HFFc6 (cell line): ENCODE measurements around the gene CALCOCO1. TPM values are rescaled to one million over a fixed set of nuclear protein-coding genes. Genes with fewer than 3 reads are reported as not detected.

ENCODE experiments used
- DNase-seq: peaks from one replicate; pipeline ENCODE4 v3.0.0-alpha.2; 2018
- H3K27ac Mint-ChIP-seq: 2 replicates; pipeline ENCODE4 v1.8.0; 2020; ENCODE audit warnings: mild to moderate bottlenecking, mixed read lengths
- H3K27me3 Mint-ChIP-seq: 2 replicates; pipeline ENCODE4 v1.8.0; 2021; ENCODE audit warnings: mild to moderate bottlenecking, moderate library complexity, mixed read lengths; ENCODE audit not compliant: insufficient read depth
- H3K36me3 Mint-ChIP-seq: 2 replicates; pipeline ENCODE4 v1.8.0; 2021; ENCODE audit warnings: low read depth, mixed read lengths
- H3K4me1 Mint-ChIP-seq: 2 replicates; pipeline ENCODE4 v1.8.0; 2020; ENCODE audit warnings: low read depth, mixed read lengths
- H3K4me3 Mint-ChIP-seq: 2 replicates; pipeline ENCODE4 v1.8.0; 2020; ENCODE audit warnings: mild to moderate bottlenecking, moderate library complexity, mixed read lengths
- H3K9me3 Mint-ChIP-seq: 2 replicates; pipeline ENCODE4 v1.8.0; 2020; ENCODE audit warnings: mild to moderate bottlenecking, mixed read lengths
- CTCF ChIP-seq: fragments of 200-600 bp; sonication (generic); IDR thresholded peaks from 2 replicates; pipeline ENCODE4 v1.5.0; 2021; ENCODE audit warnings: antibody characterized with exemption, mild to moderate bottlenecking
- long read RNA-seq: library from polyadenylated mRNA; unstranded; transcript quantifications from one replicate; pipeline ENCODE4 v2.0.0, GENCODE V29; 2019
- total RNA-seq, 6 experiments: library from RNA; stranded (reverse); fragmentation: NEBNext Ultra II Directional; extraction: Animal tissue kit (Norgen Biotek cat#: 25700); gene quantifications; 2 replicates in 1 of 6; 3 replicates in 5 of 6; pipeline ENCODE4 v1.2.3, GENCODE V29; 2021

Gene CALCOCO1
- total RNA-seq: 10 to 100 TPM; 77.3 to 99.3 (median 87.2) TPM
- long read RNA-seq, full-length matches to known transcripts: 24 of 32 reads
- long read RNA-seq, partial matches to known transcripts: 4 of 32 reads
- long read RNA-seq, other reads (novel, unspliced or antisense): 4 of 32 reads

GRCh38 chr12:53727310-53728041, at the start of gene CALCOCO1:
CALCOCO1 (minus strand) TSS chr12:53727452; CDS start chr12:53725242, 2,210 bp downstream.
- DNase-seq: peak; percentile 96
- no peak for TF ChIP-seq CTCF
- H3K4me1 Mint-ChIP-seq: peaks cover 24% of the 10 kb centered on the region
- H3K36me3 Mint-ChIP-seq: peaks cover 14% of the 10 kb centered on the region; the same call in 1 of the 2 replicates
- H3K27me3 Mint-ChIP-seq: no peaks in the 10 kb centered on the region; the same call in none of the 2 replicates
- no peaks in the 10 kb centered on the region for H3K9me3 Mint-ChIP-seq
- peak within 1 kb of the TSS; percentile 72 for H3K27ac Mint-ChIP-seq
- H3K4me3 Mint-ChIP-seq: peak within 1 kb of the TSS; percentile 92

GRCh38 chr12:53776872-53777271, 49.6 kb upstream of the CALCOCO1 start:
- TF ChIP-seq CTCF: no peak
- H3K27me3 Mint-ChIP-seq: peaks cover 22% of the 10 kb centered on the region

GRCh38 chr12:53775478-53776145, 48.4 kb upstream of the CALCOCO1 start:
- Mint-ChIP-seq H3K4me3 (no peak overlapping the region), H3K4me1 (peaks cover 19% of the 10 kb centered on the region), H3K9me3 (no peaks in the 10 kb centered on the region), H3K36me3 (no peaks in the 10 kb centered on the region), H3K27me3 (peaks cover 12% of the 10 kb centered on the region), H3K27ac (no peak overlapping the region)
- TF ChIP-seq CTCF: no peak
- no peak for DNase-seq

More at GRCh38 chr12:53776872-53777271, 49.6 kb upstream of the CALCOCO1 start:
- Mint-ChIP-seq H3K4me1 (peaks cover 7% of the 10 kb centered on the region), H3K4me3 (no peak overlapping the region), H3K27ac (no peak overlapping the region), H3K9me3 (no peaks in the 10 kb centered on the region), H3K36me3 (no peaks in the 10 kb centered on the region)
- no peak for DNase-seq

GRCh38 chr12:53770281-53770680, 43.0 kb upstream of the CALCOCO1 start:
- no peak for TF ChIP-seq CTCF
- Mint-ChIP-seq H3K36me3 (no peaks in the 10 kb centered on the region), H3K27me3 (no peaks in the 10 kb centered on the region), H3K9me3 (no peaks in the 10 kb centered on the region), H3K4me1 (peaks cover 53% of the 10 kb centered on the region), H3K27ac (peak overlapping the region; percentile 73), H3K4me3 (peak overlapping the region; percentile 33; the same call in 1 of the 2 replicates)
- DNase-seq: peak; percentile 94

- H3K36me3 Mint-ChIP-seq: no peaks in the 10 kb centered on the region
- no peaks in the 10 kb centered on the region for H3K9me3 Mint-ChIP-seq
- peaks cover 10% of the 10 kb centered on the region for H3K27me3 Mint-ChIP-seq
- H3K4me1 Mint-ChIP-seq: peaks cover 53% of the 10 kb centered on the region
- no peak for DNase-seq
- H3K27ac Mint-ChIP-seq: no peak overlapping the region
- no peak overlapping the region for H3K4me3 Mint-ChIP-seq
- no peak for TF ChIP-seq CTCF
Observed at GRCh38 chr12:53768976-53769375, 41.7 kb upstream of the CALCOCO1 start.
